DMS79 treated with DMSO at 0.1 percent for 48 hours (cell line): ENCODE data around the gene MLIP.
"Not testable (repeated sequence)": the region's sequence is repeated elsewhere in the genome, so short reads cannot be mapped to it uniquely, and the experiment has no call there.

ENCODE experiments used
- DNase-seq: peaks from one replicate; lab custom pipeline; 2025; lab: John Stamatoyannopoulos, UW

Gene MLIP

GRCh38 chr6:54140811-54141210 lies 29.6 kb downstream of the MLIP start:
- no peak for DNase-seq

DNA sequence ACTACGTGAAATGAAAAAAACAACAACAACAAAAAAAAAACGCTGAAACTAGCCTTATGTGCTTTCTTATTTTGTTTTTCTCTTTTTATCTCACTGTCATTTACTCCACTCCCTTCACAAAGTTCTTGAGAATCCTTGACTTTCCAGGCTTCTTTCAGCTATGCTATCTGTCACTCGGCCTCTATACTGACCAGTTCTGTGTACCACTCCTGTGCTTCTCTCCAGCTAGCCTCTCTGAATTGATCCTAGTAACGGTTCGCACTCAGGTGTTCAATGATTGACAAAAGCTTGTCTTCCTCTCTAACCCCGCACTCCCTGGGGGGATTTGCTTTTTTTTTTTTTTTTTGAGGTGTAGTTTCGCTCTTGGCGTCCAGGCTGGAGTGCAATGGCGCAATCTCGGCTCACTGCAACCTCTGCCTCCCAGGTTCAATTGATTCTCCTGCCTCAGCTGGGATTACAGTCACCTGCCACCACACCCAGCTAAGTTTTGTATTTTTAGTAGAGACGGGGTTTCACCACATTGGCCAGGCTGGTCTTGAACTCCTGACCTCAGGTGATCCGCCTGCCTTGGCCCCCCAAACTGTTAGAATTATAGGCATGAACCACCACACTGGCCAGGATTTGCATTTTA lies 31.8 kb downstream of the MLIP start:
- no peak for DNase-seq

DNA sequence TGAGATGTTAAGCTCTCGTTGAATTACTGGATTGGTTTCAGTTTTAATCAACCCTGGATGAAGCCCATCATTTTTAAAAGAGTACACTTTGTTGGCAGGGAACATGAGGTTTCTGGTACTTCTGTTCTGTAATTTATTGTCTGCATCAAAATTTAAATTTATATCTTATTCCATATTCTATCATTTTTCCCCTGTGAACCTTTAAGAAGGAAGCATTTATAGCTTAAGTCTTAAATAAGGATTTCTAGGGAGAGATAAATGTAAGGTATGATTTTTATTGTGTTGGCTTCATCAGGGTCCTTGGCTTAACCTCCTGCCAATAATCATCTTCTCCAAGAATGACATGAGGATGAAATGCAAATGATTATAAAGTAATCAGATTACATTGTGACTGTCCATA lies 40.6 kb downstream of the MLIP start:
- DNase-seq = no peak

GRCh38 chr6:54156650-54157250 lies 45.5 kb downstream of the MLIP start:
- no peak for DNase-seq

DNA sequence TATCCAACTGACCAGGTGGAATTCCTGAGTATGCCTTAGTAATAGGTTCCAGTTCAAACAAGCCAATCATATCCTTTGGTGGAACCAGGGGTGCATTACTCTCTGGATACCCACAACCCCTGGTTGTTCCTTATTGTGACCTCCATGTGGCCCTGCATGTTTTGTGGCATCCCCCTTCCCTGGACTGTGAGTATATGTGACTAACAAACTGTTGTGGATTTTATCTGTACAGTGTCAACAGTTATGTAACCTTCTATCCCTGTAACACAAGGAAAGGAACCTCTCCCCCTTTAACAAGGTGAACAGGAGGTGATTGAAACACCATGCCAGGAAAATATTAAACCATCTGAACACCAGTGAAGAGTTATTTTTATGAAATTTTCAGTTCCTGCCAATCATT lies 46.2 kb downstream of the MLIP start:
- DNase-seq = no peak

GRCh38 chr6:54173089-54173488 lies 61.8 kb downstream of the MLIP start:
- no peak for DNase-seq

DNA sequence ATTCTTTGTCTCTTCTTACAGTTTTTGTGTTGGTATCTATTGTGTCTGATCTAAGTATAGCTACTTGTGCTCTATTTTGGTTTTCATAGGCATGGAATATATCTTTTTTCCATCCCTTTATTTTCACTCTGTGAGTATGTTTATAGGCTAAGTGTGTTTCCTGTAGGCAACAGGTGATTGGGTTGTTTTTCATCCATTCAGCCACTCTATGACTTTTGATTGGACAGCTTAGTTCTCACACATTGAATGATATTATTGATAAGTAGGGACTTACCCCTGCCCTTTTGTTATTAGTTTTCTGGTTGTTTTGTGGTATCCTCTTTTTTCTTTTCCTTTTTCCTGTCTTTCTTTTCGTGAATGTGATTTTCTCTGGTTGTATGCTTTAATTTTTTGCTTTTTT lies 67.9 kb downstream of the MLIP start:
- no peak for DNase-seq

GRCh38 chr6:54183616-54184015 lies 72.4 kb downstream of the MLIP start:
- no peak for DNase-seq

DNA sequence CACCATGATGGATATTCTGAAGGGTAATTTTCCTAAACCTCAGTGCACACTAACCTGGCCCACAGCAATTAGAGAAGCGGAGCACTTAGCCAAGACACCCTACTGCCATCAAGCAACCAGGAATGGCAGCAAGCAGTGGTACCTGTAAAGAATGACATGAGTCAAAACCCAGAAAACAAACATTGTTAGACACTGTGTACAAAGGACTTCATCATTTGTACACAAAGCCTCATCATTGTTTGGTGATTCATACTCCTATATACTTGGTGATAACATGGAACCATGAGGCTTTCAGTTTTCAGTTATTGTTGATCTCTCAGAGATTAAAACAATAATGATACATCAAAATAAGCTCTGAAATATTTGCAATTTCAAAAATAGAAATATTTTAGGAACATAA lies 74.6 kb downstream of the MLIP start:
- DNase-seq = no peak

DNA sequence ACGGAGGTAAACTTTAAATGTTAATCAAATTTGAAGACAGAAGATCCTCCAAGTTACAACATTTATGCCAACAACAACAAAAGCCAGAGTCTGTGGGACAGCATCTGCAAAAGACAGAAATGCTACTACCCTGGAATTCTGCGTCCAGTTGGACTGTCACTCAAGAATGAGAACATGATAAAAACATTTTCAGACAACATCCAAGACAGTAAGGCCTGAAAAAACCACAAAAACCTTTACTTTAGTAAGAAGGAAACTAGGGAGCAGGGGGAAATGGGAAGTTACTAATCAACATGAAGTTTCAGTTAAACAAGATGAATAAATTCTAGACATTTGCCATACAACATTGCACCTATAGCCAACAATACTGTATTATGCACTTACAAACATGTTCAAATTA lies 77.6 kb downstream of the MLIP start:
- no peak for DNase-seq

DNA sequence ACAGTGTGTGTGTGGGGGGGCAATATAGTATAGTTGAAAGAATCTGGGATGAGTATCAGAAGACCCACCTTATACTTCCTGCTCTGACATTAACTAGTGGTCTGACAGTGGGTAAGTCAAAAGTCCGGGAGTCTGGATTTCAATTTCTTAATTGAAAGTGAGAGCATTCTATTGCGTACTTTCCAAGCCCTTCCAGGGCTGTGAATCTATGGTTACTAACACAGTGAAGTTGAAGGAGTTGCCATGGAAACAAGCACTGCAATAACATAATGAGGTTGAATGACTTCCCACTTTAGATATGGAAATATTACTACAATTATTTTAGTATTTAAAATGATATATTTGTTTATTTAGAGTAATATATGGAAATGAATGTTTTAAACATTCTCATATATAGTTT lies 80.2 kb downstream of the MLIP start:
- DNase-seq = no peak

DNA sequence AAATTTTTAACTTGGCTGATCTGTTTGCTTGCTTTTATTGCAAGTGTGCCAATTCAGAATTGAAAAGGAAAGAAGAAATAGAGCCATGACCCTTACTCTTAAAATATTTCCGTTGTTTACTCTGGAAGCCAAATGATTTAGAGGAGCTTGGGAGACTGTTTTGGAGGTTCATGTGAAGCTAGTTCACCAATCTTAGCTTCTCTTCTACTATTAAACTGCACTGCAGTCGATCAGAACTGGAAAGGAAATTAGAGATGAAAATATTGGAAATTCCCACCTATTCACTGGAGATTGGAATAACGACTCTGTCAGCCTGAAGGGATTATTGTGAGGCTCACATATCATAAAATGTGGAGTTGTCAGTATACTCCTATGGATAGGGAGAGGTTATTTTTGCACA lies 81.8 kb downstream of the MLIP start:
- peak; percentile 8 for DNase-seq

GRCh38 chr6:54193560-54193959 lies 82.3 kb downstream of the MLIP start:
- peak; percentile 78 for DNase-seq

GRCh38 chr6:54194067-54194466 lies 82.8 kb downstream of the MLIP start:
- peak; percentile 92 for DNase-seq

DNA sequence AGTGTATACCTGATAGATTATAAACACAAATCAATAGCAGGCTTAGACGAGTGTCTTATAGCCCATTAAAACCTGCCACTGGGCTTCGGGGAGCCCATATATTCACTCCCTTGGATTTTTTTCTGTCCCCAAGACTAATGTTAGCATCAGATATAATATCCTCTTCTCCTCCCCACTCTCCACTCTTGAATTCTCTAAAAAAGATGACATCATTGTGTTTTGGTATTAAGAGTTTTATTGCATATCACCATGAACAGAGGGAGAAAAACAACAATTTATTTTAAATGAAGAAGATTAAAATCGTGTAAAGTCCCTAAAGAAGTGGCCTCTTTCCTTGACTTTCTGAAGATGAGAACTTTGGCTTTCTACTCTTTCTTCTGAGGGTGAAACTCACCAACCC lies 84.4 kb downstream of the MLIP start:
- no peak for DNase-seq

DNA sequence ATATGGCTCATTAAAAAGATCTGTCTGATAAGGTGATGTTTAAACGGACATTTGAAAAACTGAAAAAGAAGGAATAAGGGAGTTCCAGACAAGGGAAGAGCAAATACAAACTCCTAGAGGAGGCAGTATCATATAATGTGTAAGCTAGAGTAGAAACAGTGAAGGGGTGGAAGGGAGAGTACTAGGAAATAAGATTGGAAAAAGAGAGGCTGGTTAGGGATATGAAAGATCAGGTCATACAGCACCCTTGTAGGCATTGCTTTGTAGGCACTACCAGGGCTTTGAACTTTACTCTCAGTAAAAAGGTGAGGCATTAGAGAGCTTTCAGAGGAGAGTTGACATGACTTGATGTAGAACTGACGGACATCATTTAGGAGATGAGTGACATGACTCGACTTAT lies 85.7 kb downstream of the MLIP start:
- DNase-seq = no peak

- no peak for DNase-seq
Measured at GRCh38 chr6:54198134-54198533, 86.9 kb downstream of the MLIP start.

DNA sequence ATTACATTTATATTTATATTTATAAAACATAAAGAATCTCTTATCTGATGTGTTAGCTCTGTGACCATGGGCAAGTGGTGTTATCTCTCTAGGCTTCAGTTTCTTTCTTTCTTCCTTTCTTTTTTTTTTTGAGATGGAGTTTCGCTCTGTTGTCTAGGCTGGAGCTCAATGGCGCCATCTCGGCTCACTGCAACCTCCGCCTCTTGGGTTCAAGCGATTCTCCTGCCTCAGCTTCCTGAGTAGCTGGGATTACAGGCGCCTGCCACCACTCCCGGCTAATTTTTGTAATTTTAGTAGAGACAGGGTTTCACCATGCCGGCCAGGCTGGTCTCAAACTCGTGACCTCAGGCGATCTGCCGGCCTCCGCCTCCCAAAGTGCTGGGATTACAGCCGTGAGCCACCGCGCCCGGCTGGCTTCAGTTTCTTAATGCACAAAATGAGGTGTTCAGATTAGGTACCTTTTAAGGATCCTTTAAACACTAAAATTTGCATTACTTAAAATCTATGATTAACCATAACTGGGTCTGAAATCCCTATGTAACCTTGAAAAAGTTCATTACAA lies 92.3 kb downstream of the MLIP start:
- DNase-seq = not testable (repeated sequence)

- DNase-seq = no peak
Measured at GRCh38 chr6:54204921-54205591, 93.8 kb downstream of the MLIP start.

DNA sequence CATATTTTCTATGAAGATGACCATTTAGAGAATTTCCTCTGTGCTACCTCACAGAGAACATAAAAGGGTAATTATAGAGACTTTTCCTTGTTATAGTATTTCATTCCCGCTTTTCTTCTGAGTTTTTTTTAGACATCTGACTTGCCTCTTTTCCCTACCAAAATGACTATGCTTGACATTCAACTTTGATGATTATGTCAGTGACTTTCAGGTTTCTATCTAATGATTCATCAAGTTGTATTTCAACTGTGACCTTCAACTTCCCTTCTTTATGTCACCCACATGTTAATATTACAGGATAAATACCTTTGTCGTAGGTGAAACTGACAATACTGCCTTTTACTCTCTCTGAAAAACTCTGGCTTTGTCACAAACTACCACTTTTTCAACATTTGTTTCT lies 95.3 kb downstream of the MLIP start:
- no peak for DNase-seq

DNA sequence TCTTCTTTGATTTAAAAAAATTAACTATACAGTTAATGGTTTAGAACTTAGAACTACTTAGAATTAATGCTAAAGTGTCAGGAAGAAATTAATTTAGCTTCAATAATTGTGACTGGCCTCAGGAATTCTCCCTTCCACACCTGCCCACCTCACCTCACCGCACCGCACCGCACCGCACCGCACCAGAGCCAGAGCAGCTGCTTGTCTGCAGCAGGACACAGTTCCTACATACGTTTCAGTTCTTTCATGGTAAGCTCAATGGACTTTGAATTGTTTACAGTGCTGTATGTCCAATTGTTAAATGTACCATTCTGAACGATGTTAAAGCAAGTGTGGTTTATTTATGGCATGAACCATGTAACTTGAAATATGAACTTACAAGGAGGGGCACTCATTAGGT lies 98.7 kb downstream of the MLIP start:
- not testable (repeated sequence) for DNase-seq

- DNase-seq = no peak
Measured at GRCh38 chr6:54214286-54214685, 103.0 kb downstream of the MLIP start.

- no peak for DNase-seq
Measured at GRCh38 chr6:54216336-54216735, 105.1 kb downstream of the MLIP start.
